Measurements from ENCODE around the gene PDIK1L.

Gene PDIK1L

GRCh38 chr1:26099780-26100179 is 11.8 kb upstream of the PDIK1L start:
- TF ChIP-seq FOXP2 (optimal IDR thresholded peaks at IDR 0.05; ENCODE audit: borderline replicate concordance, extremely low read depth, extremely low read length, insufficient read depth), result no peak
- TF ChIP-seq, protein P1, sequence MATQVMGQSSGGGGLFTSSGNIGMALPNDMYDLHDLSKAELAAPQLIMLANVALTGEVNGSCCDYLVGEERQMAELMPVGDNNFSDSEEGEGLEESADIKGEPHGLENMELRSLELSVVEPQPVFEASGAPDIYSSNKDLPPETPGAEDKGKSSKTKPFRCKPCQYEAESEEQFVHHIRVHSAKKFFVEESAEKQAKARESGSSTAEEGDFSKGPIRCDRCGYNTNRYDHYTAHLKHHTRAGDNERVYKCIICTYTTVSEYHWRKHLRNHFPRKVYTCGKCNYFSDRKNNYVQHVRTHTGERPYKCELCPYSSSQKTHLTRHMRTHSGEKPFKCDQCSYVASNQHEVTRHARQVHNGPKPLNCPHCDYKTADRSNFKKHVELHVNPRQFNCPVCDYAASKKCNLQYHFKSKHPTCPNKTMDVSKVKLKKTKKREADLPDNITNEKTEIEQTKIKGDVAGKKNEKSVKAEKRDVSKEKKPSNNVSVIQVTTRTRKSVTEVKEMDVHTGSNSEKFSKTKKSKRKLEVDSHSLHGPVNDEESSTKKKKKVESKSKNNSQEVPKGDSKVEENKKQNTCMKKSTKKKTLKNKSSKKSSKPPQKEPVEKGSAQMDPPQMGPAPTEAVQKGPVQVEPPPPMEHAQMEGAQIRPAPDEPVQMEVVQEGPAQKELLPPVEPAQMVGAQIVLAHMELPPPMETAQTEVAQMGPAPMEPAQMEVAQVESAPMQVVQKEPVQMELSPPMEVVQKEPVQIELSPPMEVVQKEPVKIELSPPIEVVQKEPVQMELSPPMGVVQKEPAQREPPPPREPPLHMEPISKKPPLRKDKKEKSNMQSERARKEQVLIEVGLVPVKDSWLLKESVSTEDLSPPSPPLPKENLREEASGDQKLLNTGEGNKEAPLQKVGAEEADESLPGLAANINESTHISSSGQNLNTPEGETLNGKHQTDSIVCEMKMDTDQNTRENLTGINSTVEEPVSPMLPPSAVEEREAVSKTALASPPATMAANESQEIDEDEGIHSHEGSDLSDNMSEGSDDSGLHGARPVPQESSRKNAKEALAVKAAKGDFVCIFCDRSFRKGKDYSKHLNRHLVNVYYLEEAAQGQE (IDR thresholded peaks at IDR 0.05; ENCODE audit: insufficient read depth in 1 of 2, low read depth in 2 of 2, low read length in 2 of 2), result no peak
- TF ChIP-seq SIN3A (IDR thresholded peaks at IDR 0.05; ENCODE audit: borderline replicate concordance, insufficient read depth, low read length), result no peak
- TF ChIP-seq POLR2AphosphoS5 (IDR thresholded peaks at IDR 0.05; ENCODE audit: low read depth, low read length), result no peak
- TF ChIP-seq TAF1 (IDR thresholded peaks at IDR 0.05; ENCODE audit: borderline replicate concordance, insufficient read depth, low read length), result no peak

DNA sequence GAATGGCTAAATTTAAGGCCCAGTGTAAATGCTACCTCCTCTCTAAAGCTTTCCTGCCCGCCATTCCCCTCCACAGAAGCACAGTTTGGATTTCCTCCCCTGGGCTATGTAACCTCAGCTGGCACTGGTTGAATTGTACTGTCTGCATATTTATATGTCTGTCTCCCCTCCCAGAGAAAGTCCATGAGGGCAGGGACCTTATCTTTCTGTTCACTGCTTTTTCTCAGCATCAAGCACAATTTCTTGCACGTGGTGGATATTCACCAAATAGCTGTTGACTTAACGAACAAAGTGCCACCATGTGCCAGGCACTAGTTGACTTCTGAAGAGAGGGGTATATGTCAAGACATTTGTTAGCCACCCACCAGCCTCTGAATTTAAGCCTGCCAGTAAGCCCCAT is 9.5 kb upstream of the PDIK1L start:
- no peak for TF ChIP-seq FOXP2 (optimal IDR thresholded peaks at IDR 0.05; ENCODE audit: borderline replicate concordance, extremely low read depth, extremely low read length, insufficient read depth)
- no peak for TF ChIP-seq SIN3A (IDR thresholded peaks at IDR 0.05; ENCODE audit: borderline replicate concordance, insufficient read depth, low read length)
- TF ChIP-seq TAF1 (IDR thresholded peaks at IDR 0.05; ENCODE audit: borderline replicate concordance, insufficient read depth, low read length), result no peak
- no peak for TF ChIP-seq POLR2AphosphoS5 (IDR thresholded peaks at IDR 0.05; ENCODE audit: low read depth, low read length)
- TF ChIP-seq, protein P1 (IDR thresholded peaks at IDR 0.05; ENCODE audit: insufficient read depth in 1 of 2, low read depth in 2 of 2, low read length in 2 of 2), result no peak

GRCh38 chr1:26102526-26102925 is 9.1 kb upstream of the PDIK1L start:
- no peak for TF ChIP-seq POLR2AphosphoS5 (IDR thresholded peaks at IDR 0.05; ENCODE audit: low read depth, low read length)
- TF ChIP-seq FOXP2 (optimal IDR thresholded peaks at IDR 0.05; ENCODE audit: borderline replicate concordance, extremely low read depth, extremely low read length, insufficient read depth), result no peak
- TF ChIP-seq, protein P1 (IDR thresholded peaks at IDR 0.05; ENCODE audit: insufficient read depth in 1 of 2, low read depth in 2 of 2, low read length in 2 of 2), result no peak
- TF ChIP-seq TAF1 (IDR thresholded peaks at IDR 0.05; ENCODE audit: borderline replicate concordance, insufficient read depth, low read length), result no peak
- no peak for TF ChIP-seq SIN3A (IDR thresholded peaks at IDR 0.05; ENCODE audit: borderline replicate concordance, insufficient read depth, low read length)

- TF ChIP-seq FOXP2 (optimal IDR thresholded peaks at IDR 0.05; ENCODE audit: borderline replicate concordance, extremely low read depth, extremely low read length, insufficient read depth) (no peak), TAF1 (IDR thresholded peaks at IDR 0.05; ENCODE audit: borderline replicate concordance, insufficient read depth, low read length) (no peak), POLR2AphosphoS5 (IDR thresholded peaks at IDR 0.05; ENCODE audit: low read depth, low read length) (no peak), SIN3A (IDR thresholded peaks at IDR 0.05; ENCODE audit: borderline replicate concordance, insufficient read depth, low read length) (no peak)
- TF ChIP-seq, protein P1 (IDR thresholded peaks at IDR 0.05; ENCODE audit: insufficient read depth in 1 of 2, low read depth in 2 of 2, low read length in 2 of 2), result no peak
Measured at GRCh38 chr1:26109229-26110164, 2.1 kb upstream of the PDIK1L start.
